Stimulated activated CD4-positive, alpha-beta T cell treated with anti-CD3 and anti-CD28 coated beads, Interleukin-15, amount 100 ng/mL, for 48 hours (primary cell): ENCODE measurements around the gene HES2.
A peak's percentile ranks its signal among the peaks of the same experiment; 100 is the strongest.
"Not testable (repeated sequence)": the region's sequence is repeated elsewhere in the genome, so short reads cannot be mapped to it uniquely, and the experiment has no call there.

Experiments used
- DNase-seq, 2 donors: peaks; one replicate each; pipeline ENCODE4 v3.0.0-alpha.2; 2020; ENCODE audit warnings: low read depth in 2 of 2

The HES2 gene

GRCh38 chr1:6454856-6455751 lies 35.4 kb upstream of the HES2 start:
- no peak for DNase-seq

- DNase-seq, result not testable (repeated sequence)
Observed at GRCh38 chr1:6453895-6454855, 34.5 kb upstream of the HES2 start.

DNA sequence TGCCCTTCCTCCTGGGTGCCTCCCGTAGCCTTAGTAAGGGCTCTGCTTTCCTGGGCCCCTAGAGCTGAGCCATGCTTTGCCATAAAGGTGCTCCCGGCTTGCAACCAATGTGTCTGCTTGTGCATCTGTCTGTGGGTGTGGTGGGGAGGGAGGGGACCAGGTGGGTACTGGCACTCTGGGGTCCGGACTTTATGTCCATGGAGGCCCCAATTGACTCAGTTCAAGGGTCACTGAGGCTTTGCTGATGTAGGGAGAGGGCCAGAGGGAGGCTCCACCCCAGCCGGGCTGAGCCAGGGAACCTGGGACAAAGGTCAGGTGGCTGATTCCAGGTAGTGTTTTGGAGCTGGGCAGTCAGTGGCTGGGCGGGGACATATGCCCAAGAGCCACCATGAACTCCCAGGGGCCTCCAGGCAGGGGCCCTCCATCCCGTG lies 31.2 kb upstream of the HES2 start:
- DNase-seq, result no peak

- not testable (repeated sequence) for DNase-seq
Observed at GRCh38 chr1:6450486-6450885, 30.8 kb upstream of the HES2 start.

GRCh38 chr1:6450005-6450450 lies 30.3 kb upstream of the HES2 start:
- DNase-seq, result no peak

DNA sequence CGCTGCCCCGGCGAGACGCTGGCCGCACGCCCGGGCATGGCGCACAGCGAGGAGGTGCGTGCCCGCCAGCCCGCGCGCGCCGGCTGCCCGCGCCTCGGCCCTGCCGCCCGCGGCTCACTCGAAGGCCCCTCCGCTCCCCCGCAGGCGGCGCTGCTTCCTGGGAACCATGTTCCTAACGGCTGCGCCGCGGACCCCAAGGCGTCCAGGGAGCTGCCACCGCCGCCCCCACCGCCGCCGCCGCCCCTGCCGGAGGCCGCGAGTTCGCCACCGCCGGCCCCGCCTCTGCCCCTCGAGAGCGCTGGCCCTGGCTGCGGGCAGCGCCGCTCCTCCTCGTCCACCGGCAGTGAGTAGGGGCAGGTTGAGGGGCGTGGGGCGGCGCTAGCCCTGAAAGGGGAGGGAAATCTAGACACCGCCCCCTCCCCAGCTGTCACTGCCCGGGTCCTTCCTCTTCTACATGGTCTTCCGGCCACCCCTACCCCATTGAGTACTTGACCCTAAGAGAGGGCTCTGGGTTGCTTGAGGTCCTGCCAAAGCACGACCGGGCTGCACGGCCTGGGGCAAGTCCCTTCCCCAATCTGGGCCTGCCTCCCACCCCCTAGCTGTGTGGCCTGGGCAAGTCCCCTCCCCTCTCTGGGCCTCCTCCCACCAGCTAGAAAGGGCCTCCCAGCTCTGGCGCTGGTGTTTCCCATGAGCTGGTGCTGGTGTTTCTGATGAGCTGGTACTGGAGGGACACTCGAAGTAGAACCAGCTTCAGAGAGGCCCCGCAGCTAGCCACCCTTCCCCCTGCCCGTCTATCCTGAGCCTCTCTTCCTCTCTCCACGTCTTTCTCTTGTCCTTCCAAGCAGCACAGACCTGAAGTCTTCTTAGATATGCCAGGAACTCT lies 29.3 kb upstream of the HES2 start:
- no peak for DNase-seq

GRCh38 chr1:6447818-6448748 lies 28.4 kb upstream of the HES2 start:
- DNase-seq, result no peak

DNA sequence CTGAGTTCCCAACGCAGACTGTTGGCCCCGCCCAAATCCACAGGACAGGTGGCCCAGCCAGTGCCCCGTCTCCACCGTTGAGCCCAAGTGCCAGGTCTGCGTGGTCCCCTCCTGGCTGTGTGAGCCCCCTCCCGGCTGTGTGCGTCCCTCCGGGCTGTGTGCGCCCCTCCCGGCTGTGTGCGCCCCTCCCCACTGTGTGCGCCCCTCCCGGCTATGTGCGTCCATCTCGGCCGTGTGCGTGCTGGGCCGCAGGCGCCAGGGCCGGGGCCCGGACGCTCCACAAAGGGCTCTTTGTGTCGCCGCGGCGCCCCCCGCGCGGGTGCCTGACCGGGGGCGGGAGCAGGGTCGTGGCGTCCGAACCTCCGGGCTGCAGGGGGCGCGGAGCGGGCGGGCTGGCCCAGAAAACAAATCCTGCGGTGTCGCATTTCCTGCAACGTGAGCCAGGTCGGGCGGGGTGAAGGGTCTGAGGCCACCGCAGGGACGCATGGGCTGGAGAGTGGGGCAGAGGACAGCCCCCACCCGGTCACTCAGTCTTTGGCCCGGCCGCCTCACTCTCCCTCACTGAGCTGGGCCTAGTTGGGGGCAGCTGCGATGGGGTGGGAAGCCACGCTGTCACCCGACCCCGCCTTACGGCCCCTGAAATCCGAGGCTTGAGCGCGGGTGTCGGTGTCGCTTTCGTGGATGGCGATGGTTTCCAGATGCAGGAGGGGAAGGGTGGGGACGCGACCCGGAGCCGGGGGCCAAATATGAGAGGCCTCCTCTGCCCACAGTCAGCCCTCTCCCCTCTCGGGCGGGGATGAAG lies 27.5 kb upstream of the HES2 start:
- no peak for DNase-seq

- no peak for DNase-seq
Observed at GRCh38 chr1:6446665-6447015, 26.9 kb upstream of the HES2 start.

DNA sequence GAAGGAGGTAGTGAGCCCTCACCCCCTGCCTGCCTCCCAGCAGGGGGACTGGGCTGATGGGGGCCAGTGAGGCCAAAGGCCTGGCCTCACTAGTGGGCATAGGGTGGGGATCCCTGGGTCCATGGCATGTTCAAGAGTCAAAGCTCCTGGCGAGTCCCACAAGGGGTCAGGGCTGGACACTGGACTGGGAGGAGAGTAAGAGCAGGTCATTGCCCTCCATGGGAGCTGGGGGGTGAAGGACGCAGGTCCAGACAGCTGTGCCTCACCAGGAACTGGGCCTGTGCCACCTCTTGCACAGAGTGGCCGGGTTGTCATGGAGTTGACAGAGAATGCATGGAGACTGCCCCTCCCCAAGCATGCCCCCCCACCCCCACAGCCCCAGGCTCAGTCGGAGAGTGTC lies 26.2 kb upstream of the HES2 start:
- DNase-seq, result not testable (repeated sequence)

- no peak for DNase-seq
Observed at GRCh38 chr1:6445062-6445763, 25.5 kb upstream of the HES2 start.

DNA sequence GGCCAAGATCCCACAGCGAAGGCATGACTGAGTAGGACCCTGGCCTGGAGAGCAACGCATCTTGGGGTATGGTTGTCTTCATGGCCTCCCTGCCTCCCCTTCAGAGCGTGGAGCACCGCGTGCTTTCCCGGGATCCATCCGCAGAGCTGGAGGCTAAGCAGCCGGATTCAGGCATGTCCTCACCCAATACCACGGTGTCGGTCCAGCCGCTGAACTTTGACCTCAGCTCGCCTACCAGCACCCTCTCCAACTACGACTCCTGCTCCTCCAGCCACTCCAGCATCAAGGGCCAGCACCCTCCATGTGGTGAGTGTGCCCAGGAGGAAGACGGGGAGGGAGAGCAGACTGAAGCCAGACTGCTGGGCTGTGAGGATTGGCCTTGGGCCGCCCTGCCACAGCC lies 24.7 kb upstream of the HES2 start:
- no peak for DNase-seq

- DNase-seq, result no peak
Observed at GRCh38 chr1:6443339-6444115, 23.8 kb upstream of the HES2 start.

DNA sequence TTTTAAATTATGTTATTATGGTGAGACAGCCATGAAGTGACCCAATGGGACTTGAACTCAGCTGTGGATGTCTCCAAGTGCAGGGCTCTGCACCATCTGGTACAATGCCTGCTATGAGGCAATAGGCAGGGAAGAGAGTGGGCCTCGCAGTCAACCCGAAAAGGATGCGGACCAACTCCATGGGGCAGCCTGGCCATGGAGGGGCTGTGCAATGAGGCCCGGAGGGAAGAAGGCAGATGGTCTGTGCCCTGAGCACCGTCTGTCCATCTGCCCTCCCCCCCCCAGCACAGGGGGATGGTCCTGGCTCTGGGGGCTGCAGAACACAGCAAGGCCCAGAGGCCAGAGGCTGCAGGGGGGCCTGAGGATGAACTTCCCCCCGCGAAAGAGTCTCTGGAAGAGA lies 21.9 kb upstream of the HES2 start:
- no peak for DNase-seq

GRCh38 chr1:6440198-6441126 lies 20.7 kb upstream of the HES2 start:
- DNase-seq, result peak; percentile 44 to 67

- DNase-seq, result peak; percentile 43 to 58
Observed at GRCh38 chr1:6438047-6438525, 18.4 kb upstream of the HES2 start.
